Panc1 (cell line): Measurements from ENCODE around the gene LRRC45. TPM values are rescaled to one million over a fixed set of nuclear protein-coding genes. Genes with fewer than 3 reads are reported as not detected.
"Not testable (repeated sequence)": the region's sequence is repeated elsewhere in the genome, so short reads cannot be mapped to it uniquely, and the experiment has no call there.

Source experiments
- ATAC-seq: fragments of 200-7000 bp; cut with Tn5 transposase; 2 replicates; pipeline ENCODE4 v1.9.1; 2020; ENCODE audit warnings: mild to moderate bottlenecking, moderate library complexity
- BruUV-seq: library from RNA; stranded (reverse); fragments of 400-500 nt; replicated peaks from 2 replicates; lab custom pipeline; 2021; lab: Mats Ljungman, UMichigan
- CTCF ChIA-PET: fragments of 300-600 bp; sonication (Branson Sonifier 250); formaldehyde crosslinking; loops from one replicate; lab custom pipeline; 2022; ENCODE audit warnings: antibody characterized with exemption; lab: Charles Lee
- POLR2A ChIA-PET: fragments of 300-600 bp; sonication (Branson Sonifier 250); formaldehyde crosslinking; loops from one replicate; lab custom pipeline; 2022; ENCODE audit warnings: antibody characterized with exemption; lab: Charles Lee
- DNase-seq: peaks from one replicate; pipeline ENCODE4 v3.0.0-alpha.2; 2010; ENCODE audit warnings: low read depth, low spot score
- H3K27ac ChIP-seq: 2 replicates; pipeline ENCODE4 v1.5.1; 2011; ENCODE audit warnings: mild to moderate bottlenecking, low read length, inconsistent platforms
- H3K27me3 ChIP-seq: fragments of 200-500 bp; sonication (Bioruptor generic); 2 replicates; pipeline ENCODE4 v1.6.0; 2014; ENCODE audit warnings: low read length, inconsistent platforms; ENCODE audit not compliant: control insufficient read depth, insufficient read depth
- H3K36me3 ChIP-seq: fragments of 200-500 bp; sonication (Bioruptor generic); 2 replicates; pipeline ENCODE4 v1.5.1; 2014; ENCODE audit warnings: inconsistent platforms, mild to moderate bottlenecking, low read length, moderate library complexity; ENCODE audit not compliant: control insufficient read depth, insufficient read depth
- H3K4me1 ChIP-seq: 2 replicates; pipeline ENCODE4 v1.5.1; 2011; ENCODE audit warnings: inconsistent platforms, mild to moderate bottlenecking, low read length, moderate library complexity; ENCODE audit not compliant: control insufficient read depth, insufficient read depth
- H3K4me3 ChIP-seq, 2 experiments: 2 replicates each; pipeline ENCODE4 v1.5.1; 2011 to 2012; ENCODE audit warnings: low read depth in 2 of 2, low read length in 2 of 2, mild to moderate bottlenecking in 2 of 2, inconsistent platforms in 1 of 2, moderate library complexity in 1 of 2
- H3K9me3 ChIP-seq: fragments of 200-500 bp; sonication (Bioruptor generic); 2 replicates; pipeline ENCODE4 v1.5.1; 2014; ENCODE audit warnings: low read depth, mild to moderate bottlenecking, inconsistent platforms, low read length, moderate library complexity; ENCODE audit not compliant: control insufficient read depth, insufficient read depth
- POLR2AphosphoS5 ChIP-seq: IDR thresholded peaks from 2 replicates; pipeline ENCODE4 v1.6.1; 2012; ENCODE audit warnings: mild to moderate bottlenecking, low read depth, low read length, moderate library complexity
- REST ChIP-seq, 2 experiments: IDR thresholded peaks; 2 replicates each; pipeline ENCODE4 v1.6.1; 2011 to 2012; ENCODE audit warnings: low read depth in 2 of 2, control low read depth in 1 of 2, low read length in 1 of 2, mild to moderate bottlenecking in 1 of 2, moderate library complexity in 1 of 2; ENCODE audit not compliant: insufficient read depth in 1 of 2
- SIN3A ChIP-seq: IDR thresholded peaks from 2 replicates; pipeline ENCODE4 v1.6.1; 2012; ENCODE audit warnings: low read depth, mild to moderate bottlenecking, low read length, moderate library complexity, borderline replicate concordance; ENCODE audit not compliant: insufficient read depth
- TCF7L2 ChIP-seq: IDR thresholded peaks from 2 replicates; pipeline ENCODE4 v1.6.1; 2011; ENCODE audit warnings: mild to moderate bottlenecking, low read depth, low read length, inconsistent platforms
- in situ Hi-C: cut with HindIII; loops from 2 replicates; pipeline ENCODE4 v1.10.0; 2016; ENCODE audit warnings: low sequenced_read_pairs, low pct_unique_long_range_greater_than_20kb
- intact Hi-C: fragments of 100-400 bp; cut with micrococcal nuclease; formaldehyde crosslinking; loops from one replicate; pipeline ENCODE4 v1.10.0; 2022; ENCODE audit not compliant: unreplicated experiment
- total RNA-seq: library from RNA; stranded (reverse); gene quantifications from one replicate; pipeline ENCODE4 v1.2.1, GENCODE V29; 2021; ENCODE audit not compliant: unreplicated experiment
- TF ChIP-seq, protein P1 (sequence below): fragments of 450-650 bp; IDR thresholded peaks from 2 replicates; pipeline ENCODE4 v1.5.1; 2017; ENCODE audit warnings: mild to moderate bottlenecking

LRRC45 gene
- total RNA-seq, 1 experiment from 2014 or later, result 29.9 TPM

DNA sequence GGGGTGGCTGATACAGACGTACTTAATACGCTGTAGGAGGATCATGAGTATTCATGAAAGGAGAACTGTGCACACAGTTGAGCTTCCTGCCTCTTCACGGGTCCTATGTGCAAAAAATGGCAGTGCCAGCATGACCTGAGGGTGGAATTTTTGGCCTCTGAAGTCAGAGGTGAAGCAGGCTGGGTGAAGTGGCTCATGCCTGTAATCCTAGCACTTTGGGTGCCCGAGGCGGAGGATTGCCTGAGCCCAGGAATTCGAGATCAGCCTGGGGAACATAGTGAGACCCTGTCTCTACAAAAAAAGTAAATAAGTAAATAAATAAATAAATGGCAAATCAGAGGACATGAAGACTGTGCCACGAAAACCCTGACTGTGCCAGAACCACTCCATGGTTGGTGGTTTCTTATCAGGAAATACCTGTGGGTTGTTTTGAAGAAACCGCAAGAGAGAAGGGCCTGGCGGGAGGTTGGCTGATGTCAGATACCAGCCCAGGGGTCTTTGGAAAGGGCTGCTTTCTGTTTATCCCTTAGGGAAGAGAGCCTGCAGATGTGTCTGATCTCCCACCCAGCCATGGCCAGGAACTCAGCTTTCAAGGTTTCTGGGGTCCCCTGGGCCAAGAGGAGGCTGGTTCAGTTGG lies 42.3 kb upstream of the LRRC45 start:
- H3K27ac ChIP-seq, result no peak overlapping the region
- ChIA-PET POLR2A (no interaction called here), CTCF (no interaction called here)
- ATAC-seq (no peak), DNase-seq (no peak)
- in situ Hi-C loops, result no loop called here
- H3K4me1 ChIP-seq, result peaks cover 10% of the 10 kb centered on the region
- no peaks in the 10 kb centered on the region for H3K9me3 ChIP-seq
- TF ChIP-seq, protein P1, sequence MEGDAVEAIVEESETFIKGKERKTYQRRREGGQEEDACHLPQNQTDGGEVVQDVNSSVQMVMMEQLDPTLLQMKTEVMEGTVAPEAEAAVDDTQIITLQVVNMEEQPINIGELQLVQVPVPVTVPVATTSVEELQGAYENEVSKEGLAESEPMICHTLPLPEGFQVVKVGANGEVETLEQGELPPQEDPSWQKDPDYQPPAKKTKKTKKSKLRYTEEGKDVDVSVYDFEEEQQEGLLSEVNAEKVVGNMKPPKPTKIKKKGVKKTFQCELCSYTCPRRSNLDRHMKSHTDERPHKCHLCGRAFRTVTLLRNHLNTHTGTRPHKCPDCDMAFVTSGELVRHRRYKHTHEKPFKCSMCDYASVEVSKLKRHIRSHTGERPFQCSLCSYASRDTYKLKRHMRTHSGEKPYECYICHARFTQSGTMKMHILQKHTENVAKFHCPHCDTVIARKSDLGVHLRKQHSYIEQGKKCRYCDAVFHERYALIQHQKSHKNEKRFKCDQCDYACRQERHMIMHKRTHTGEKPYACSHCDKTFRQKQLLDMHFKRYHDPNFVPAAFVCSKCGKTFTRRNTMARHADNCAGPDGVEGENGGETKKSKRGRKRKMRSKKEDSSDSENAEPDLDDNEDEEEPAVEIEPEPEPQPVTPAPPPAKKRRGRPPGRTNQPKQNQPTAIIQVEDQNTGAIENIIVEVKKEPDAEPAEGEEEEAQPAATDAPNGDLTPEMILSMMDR, result no peak
- intact Hi-C loops, result no loop called here
- H3K4me3 ChIP-seq, result no peak overlapping the region
- no peaks in the 10 kb centered on the region for H3K36me3 ChIP-seq
- H3K27me3 ChIP-seq, result no peaks in the 10 kb centered on the region
- BruUV-seq, result no TSS peak

DNA sequence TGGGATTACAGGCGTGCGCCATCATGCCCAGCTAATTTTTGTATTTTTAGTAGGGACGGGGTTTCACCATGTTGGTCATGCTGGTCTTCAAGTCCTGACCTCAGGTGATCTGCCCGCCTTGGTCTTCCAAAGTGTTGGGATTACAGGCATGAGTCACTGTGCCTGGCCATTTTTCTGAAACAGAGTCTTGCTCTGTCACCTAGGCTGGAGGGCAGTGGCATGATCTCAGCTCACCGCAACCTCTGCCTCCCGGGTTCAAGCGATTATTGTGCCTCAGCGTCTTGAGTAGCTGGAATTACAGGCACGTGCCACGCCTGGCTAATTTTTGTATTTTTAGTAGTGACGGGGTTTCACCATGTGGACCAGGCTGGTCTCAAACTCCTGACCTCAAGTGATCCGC lies 41.6 kb upstream of the LRRC45 start:
- DNase-seq, H3K9me3 ChIP-seq, H3K27me3 ChIP-seq, intact Hi-C loops, POLR2A ChIA-PET, H3K27ac ChIP-seq, ATAC-seq, H3K36me3 ChIP-seq, BruUV-seq, CTCF ChIA-PET, in situ Hi-C loops, H3K4me3 ChIP-seq, H3K4me1 ChIP-seq: not testable (repeated sequence)

GRCh38 chr17:81983011-81983638 lies 40.0 kb upstream of the LRRC45 start:
- ChIA-PET POLR2A (no interaction called here), CTCF (interaction anchor here (0.7 kb wide), 1 partner anchor 29 kb away, joined by 5 read pairs; no protein-coding TSS in a partner anchor)
- Histone ChIP-seq H3K4me1 (peaks cover 6% of the 10 kb centered on the region), H3K27me3 (no peaks in the 10 kb centered on the region), H3K27ac (no peak overlapping the region), H3K36me3 (no peaks in the 10 kb centered on the region), H3K4me3 (no peak overlapping the region), H3K9me3 (no peaks in the 10 kb centered on the region)
- DNase-seq (no peak), ATAC-seq (no peak)
- no peak for TF ChIP-seq TCF7L2
- no peak for TF ChIP-seq POLR2AphosphoS5
- TF ChIP-seq, protein P1, result no peak
- no peak for TF ChIP-seq REST (IDR thresholded peaks at IDR 0.05; ENCODE audit: insufficient read depth in 1 of 2, low read depth in 2 of 2, low read length in 1 of 2)
- TF ChIP-seq SIN3A, result no peak
- in situ Hi-C loops (no loop called here), intact Hi-C loops (no loop called here)
- no TSS peak for BruUV-seq
